Hepatocyte (in vitro differentiated cells): Measurements from ENCODE around the gene USP6NL. TPM values are rescaled to one million over a fixed set of nuclear protein-coding genes. Genes with fewer than 3 reads are reported as not detected.
A peak's percentile ranks its signal among the peaks of the same experiment; 100 is the strongest.

ENCODE experiments used
- DNase-seq: peaks from one replicate; pipeline ENCODE4 v3.0.0-alpha.2; 2016; ENCODE audit warnings: low spot score
- H2AFZ ChIP-seq: fragments of 200-600 bp; sonication (generic); 2 replicates; pipeline ENCODE4 v1.6.0; 2016; ENCODE audit warnings: antibody characterized with exemption, mild to moderate bottlenecking
- H3K27ac ChIP-seq: fragments of 200-600 bp; sonication (generic); 2 replicates; pipeline ENCODE4 v1.5.1; 2016; ENCODE audit warnings: mild to moderate bottlenecking
- H3K27me3 ChIP-seq: fragments of 200-600 bp; sonication (generic); 2 replicates; pipeline ENCODE4 v1.6.1; 2016
- H3K36me3 ChIP-seq: fragments of 200-600 bp; sonication (generic); replicated peaks from 2 replicates; pipeline ENCODE4 v1.5.1; 2016; ENCODE audit warnings: low read depth; ENCODE audit not compliant: insufficient read depth
- H3K4me1 ChIP-seq: fragments of 200-600 bp; sonication (generic); 2 replicates; pipeline ENCODE4 v1.5.1; 2016; ENCODE audit warnings: mild to moderate bottlenecking, moderate library complexity; ENCODE audit not compliant: insufficient read depth
- H3K4me2 ChIP-seq: fragments of 200-600 bp; sonication (generic); 2 replicates; pipeline ENCODE4 v1.6.0; 2016
- H3K4me3 ChIP-seq: fragments of 200-600 bp; sonication (generic); 2 replicates; pipeline ENCODE4 v1.5.1; 2016; ENCODE audit warnings: mild to moderate bottlenecking
- H3K79me2 ChIP-seq: fragments of 200-600 bp; sonication (generic); 2 replicates; pipeline ENCODE4 v1.6.0; 2017; ENCODE audit warnings: mild to moderate bottlenecking
- H3K9me2 ChIP-seq: fragments of 200-600 bp; sonication (generic); replicated peaks from 2 replicates; pipeline ENCODE4 v1.6.0; 2017; ENCODE audit warnings: mild to moderate bottlenecking; ENCODE audit not compliant: insufficient read depth
- H3K9me3 ChIP-seq: fragments of 200-600 bp; sonication (generic); 2 replicates; pipeline ENCODE4 v1.5.1; 2016; ENCODE audit warnings: low read depth, mild to moderate bottlenecking
- H4K20me1 ChIP-seq: fragments of 200-600 bp; sonication (generic); 2 replicates; pipeline ENCODE4 v1.6.0; 2016; ENCODE audit warnings: mild to moderate bottlenecking; ENCODE audit not compliant: insufficient read depth, poor library complexity, severe bottlenecking
- EZH2 ChIP-seq: fragments of 200-600 bp; sonication (generic); IDR thresholded peaks from 2 replicates; pipeline ENCODE4 v1.6.1; 2016; ENCODE audit warnings: antibody characterized with exemption, mild to moderate bottlenecking, borderline replicate concordance
- EZH2phosphoT487 ChIP-seq: fragments of 200-600 bp; sonication (generic); IDR thresholded peaks from one replicate; pipeline ENCODE4 v1.6.1; 2018; ENCODE audit warnings: antibody characterized with exemption, mild to moderate bottlenecking, low read depth, moderate library complexity; ENCODE audit not compliant: unreplicated experiment, severe bottlenecking
- WGBS: methylation state at CpG from one replicate; pipeline ENCODE4 v1.1.6; 2016; ENCODE audit warnings: low lambda C conversion rate; ENCODE audit errors: missing lambda C conversion rate; 5-methylcytosine and 5-hydroxymethylcytosine counted together
- polyA plus RNA-seq: library from polyadenylated mRNA; unstranded; fragments of >200 nt; fragmentation: Nextera tagmentation; extraction: Ambion mirVana; gene quantifications from 2 replicates; pipeline ENCODE4 v1.2.1, GENCODE V29; 2016
- total RNA-seq: library from RNA; depleted of rRNA; stranded (reverse); fragments of >200 nt; gene quantifications from 2 replicates; pipeline ENCODE4 v1.2.3, GENCODE V29; 2014
- TF ChIP-seq, protein P1 (sequence below): fragments of 200-600 bp; sonication (generic); IDR thresholded peaks from 2 replicates; pipeline ENCODE4 v1.5.1; 2016; ENCODE audit warnings: antibody characterized with exemption, mild to moderate bottlenecking; ENCODE audit not compliant: poor library complexity

The USP6NL gene
- total and polyA plus RNA-seq, 2 experiments from 2014 or later = 14.9 to 20.8 TPM

DNA sequence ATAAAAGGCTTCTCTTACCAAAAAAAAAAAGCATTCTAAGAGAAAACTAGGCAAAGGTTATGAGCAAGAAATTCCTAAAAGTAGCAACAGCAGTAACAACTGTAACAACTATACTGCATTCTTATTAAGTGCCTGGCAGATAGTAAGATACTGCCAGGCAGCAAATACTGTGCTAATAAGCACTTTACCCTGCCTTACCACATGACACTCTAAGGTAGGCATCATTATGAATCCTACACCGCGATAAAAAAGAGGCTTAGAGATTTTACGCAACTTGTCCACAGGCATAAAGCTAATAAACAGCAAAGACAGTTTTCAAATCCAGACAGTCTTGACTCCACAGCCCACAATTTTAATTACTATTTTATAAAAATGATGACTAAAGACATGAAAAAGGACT, 83.2 kb downstream of the USP6NL start:
- Histone ChIP-seq H2AFZ (no peak overlapping the region), H3K4me1 (peaks cover 7% of the 10 kb centered on the region), H3K4me2 (peak overlapping the region; percentile 35), H3K9me2 (no peaks in the 10 kb centered on the region), H3K27me3 (no peaks in the 10 kb centered on the region), H3K4me3 (no peak overlapping the region), H3K27ac (no peak overlapping the region), H3K36me3 (no peaks in the 10 kb centered on the region), H3K9me3 (no peaks in the 10 kb centered on the region), H4K20me1 (no peaks in the 10 kb centered on the region), H3K79me2 (peaks cover 47% of the 10 kb centered on the region)
- TF ChIP-seq, protein P1, sequence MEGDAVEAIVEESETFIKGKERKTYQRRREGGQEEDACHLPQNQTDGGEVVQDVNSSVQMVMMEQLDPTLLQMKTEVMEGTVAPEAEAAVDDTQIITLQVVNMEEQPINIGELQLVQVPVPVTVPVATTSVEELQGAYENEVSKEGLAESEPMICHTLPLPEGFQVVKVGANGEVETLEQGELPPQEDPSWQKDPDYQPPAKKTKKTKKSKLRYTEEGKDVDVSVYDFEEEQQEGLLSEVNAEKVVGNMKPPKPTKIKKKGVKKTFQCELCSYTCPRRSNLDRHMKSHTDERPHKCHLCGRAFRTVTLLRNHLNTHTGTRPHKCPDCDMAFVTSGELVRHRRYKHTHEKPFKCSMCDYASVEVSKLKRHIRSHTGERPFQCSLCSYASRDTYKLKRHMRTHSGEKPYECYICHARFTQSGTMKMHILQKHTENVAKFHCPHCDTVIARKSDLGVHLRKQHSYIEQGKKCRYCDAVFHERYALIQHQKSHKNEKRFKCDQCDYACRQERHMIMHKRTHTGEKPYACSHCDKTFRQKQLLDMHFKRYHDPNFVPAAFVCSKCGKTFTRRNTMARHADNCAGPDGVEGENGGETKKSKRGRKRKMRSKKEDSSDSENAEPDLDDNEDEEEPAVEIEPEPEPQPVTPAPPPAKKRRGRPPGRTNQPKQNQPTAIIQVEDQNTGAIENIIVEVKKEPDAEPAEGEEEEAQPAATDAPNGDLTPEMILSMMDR = no peak
- no peak for TF ChIP-seq EZH2
- TF ChIP-seq EZH2phosphoT487 = no peak
- 94% methylated on average over 3 of the region's 3 CpGs for WGBS
- DNase-seq = no peak

DNA sequence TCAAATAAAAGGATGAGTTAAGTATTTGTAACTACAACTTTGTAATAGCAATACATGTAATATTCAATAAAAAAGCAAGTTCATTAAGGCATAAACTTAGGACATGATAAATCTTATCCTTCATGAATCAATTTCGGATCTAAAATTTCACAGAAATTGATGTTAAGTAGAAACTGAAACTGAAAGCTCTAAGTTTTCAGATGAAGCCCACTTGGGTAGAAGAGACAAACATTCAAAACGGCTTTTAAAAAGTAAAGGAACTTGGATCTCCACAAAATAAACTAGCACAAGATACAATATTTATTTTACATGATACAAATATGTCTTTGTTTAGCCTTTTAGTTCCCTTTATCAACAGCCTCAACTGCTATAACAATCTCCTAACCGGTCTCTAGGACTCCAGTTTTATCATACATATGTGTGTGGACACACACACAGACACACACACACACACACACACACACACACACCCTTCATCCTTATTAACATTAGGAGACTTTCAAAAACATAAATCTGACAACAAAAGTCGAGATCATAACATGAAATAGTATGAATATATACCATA, 83.7 kb downstream of the USP6NL start:
- Histone ChIP-seq H3K9me3 (no peaks in the 10 kb centered on the region), H3K4me2 (peak overlapping the region; percentile 35), H3K27ac (no peak overlapping the region), H4K20me1 (no peaks in the 10 kb centered on the region), H3K36me3 (no peaks in the 10 kb centered on the region), H3K4me1 (peaks cover 2% of the 10 kb centered on the region), H3K4me3 (no peak overlapping the region), H3K79me2 (peaks cover 42% of the 10 kb centered on the region), H3K27me3 (no peaks in the 10 kb centered on the region), H3K9me2 (no peaks in the 10 kb centered on the region), H2AFZ (no peak overlapping the region)
- DNase-seq = no peak
- TF ChIP-seq EZH2 = no peak
- no peak for TF ChIP-seq EZH2phosphoT487
- TF ChIP-seq, protein P1 = no peak
- WGBS = 82% methylated on average over 4 of the region's 4 CpGs

DNA sequence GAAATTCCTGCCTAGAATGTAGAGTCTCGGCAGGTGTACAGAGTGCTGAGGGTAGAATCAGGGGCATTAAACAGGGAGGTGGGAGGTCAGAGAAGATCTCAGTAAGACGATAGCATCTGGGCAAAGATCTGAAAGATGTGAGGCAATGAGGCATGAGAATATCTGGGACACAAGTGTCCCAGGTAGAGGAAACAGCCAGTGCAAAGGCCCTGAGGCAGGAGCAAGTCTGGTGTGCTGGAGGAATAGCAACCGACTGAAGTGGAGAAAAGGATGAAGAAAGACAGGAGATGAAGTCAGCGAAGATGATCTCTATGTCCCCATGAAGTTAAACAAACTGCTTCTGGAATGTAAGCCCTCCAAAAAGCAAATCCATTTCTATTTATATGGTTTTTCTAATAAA, 84.4 kb downstream of the USP6NL start:
- Histone ChIP-seq H3K27ac (no peak overlapping the region), H3K27me3 (no peaks in the 10 kb centered on the region), H3K9me3 (no peaks in the 10 kb centered on the region), H3K9me2 (no peaks in the 10 kb centered on the region), H3K36me3 (no peaks in the 10 kb centered on the region), H3K4me1 (no peaks in the 10 kb centered on the region), H3K4me3 (no peak overlapping the region), H4K20me1 (no peaks in the 10 kb centered on the region), H3K4me2 (no peak overlapping the region), H3K79me2 (peaks cover 39% of the 10 kb centered on the region), H2AFZ (no peak overlapping the region)
- no peak for DNase-seq
- TF ChIP-seq, protein P1 = no peak
- TF ChIP-seq EZH2 = no peak
- TF ChIP-seq EZH2phosphoT487 = no peak
- 95% methylated on average over 4 of the region's 4 CpGs for WGBS

DNA sequence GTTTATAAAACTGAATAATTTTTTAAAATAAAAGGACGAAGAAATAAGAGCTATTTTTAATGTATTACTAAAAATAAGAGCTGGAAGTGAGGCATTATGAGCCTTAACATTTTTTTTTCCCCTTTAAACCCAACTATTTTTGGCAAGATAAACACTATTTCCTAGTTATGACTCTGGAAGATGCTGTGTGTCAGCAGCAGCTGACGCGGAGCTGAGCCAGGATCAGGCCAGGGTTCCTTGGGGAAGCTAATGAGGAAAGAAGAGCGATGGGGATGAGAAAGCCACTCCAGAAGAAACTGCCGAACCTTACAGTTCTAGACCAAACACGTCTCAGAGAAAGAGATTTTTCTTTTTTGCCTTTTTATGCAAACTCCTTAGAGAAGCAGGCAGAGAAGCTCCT, 85.9 kb downstream of the USP6NL start:
- Histone ChIP-seq H3K79me2 (peaks cover 25% of the 10 kb centered on the region), H3K9me2 (no peaks in the 10 kb centered on the region), H3K4me2 (no peak overlapping the region), H3K4me1 (no peaks in the 10 kb centered on the region), H3K27me3 (no peaks in the 10 kb centered on the region), H4K20me1 (no peaks in the 10 kb centered on the region), H3K27ac (no peak overlapping the region), H2AFZ (no peak overlapping the region), H3K4me3 (no peak overlapping the region), H3K9me3 (no peaks in the 10 kb centered on the region), H3K36me3 (no peaks in the 10 kb centered on the region)
- no peak for DNase-seq
- WGBS = 92% methylated on average over 6 of the region's 6 CpGs
- TF ChIP-seq EZH2 (no peak), EZH2phosphoT487 (no peak)
- TF ChIP-seq, protein P1 = no peak
